ENCODE measurements around the gene SLC6A19.

SLC6A19 gene

GRCh38 chr5:1208743-1209488 lies 7.5 kb downstream of the SLC6A19 start:
- no peaks in the 10 kb centered on the region for H3K36me3 ChIP-seq (ENCODE audit: insufficient read depth, low read length)
- H3K9ac ChIP-seq (ENCODE audit: low read depth, low read length) = no peak overlapping the region
- H3K4me2 ChIP-seq (ENCODE audit: low read length) = no peak overlapping the region
- no peaks in the 10 kb centered on the region for H3K9me3 ChIP-seq (replicated peaks; ENCODE audit: low read length)
- no peak overlapping the region for H3K4me3 ChIP-seq (ENCODE audit: low read length)
- H3K27me3 ChIP-seq (ENCODE audit: control insufficient read depth, insufficient read depth, low read length) = peaks cover 24% of the 10 kb centered on the region
- no peaks in the 10 kb centered on the region for H3K4me1 ChIP-seq (ENCODE audit: control insufficient read depth, insufficient read depth, low read length)

- Histone ChIP-seq H3K27me3 (ENCODE audit: control insufficient read depth, insufficient read depth, low read length) (peaks cover 21% of the 10 kb centered on the region), H3K9me3 (replicated peaks; ENCODE audit: low read length) (no peaks in the 10 kb centered on the region), H3K4me1 (ENCODE audit: control insufficient read depth, insufficient read depth, low read length) (no peaks in the 10 kb centered on the region), H3K4me3 (ENCODE audit: low read length) (no peak overlapping the region), H3K9ac (ENCODE audit: low read depth, low read length) (no peak overlapping the region), H3K36me3 (ENCODE audit: insufficient read depth, low read length) (no peaks in the 10 kb centered on the region), H3K4me2 (ENCODE audit: low read length) (no peak overlapping the region)
Observed at GRCh38 chr5:1209489-1209852, 8.1 kb downstream of the SLC6A19 start.

GRCh38 chr5:1209896-1210776 lies 8.7 kb downstream of the SLC6A19 start:
- no peaks in the 10 kb centered on the region for H3K4me1 ChIP-seq (ENCODE audit: control insufficient read depth, insufficient read depth, low read length)
- no peak overlapping the region for H3K9ac ChIP-seq (ENCODE audit: low read depth, low read length)
- no peak overlapping the region for H3K4me2 ChIP-seq (ENCODE audit: low read length)
- no peaks in the 10 kb centered on the region for H3K36me3 ChIP-seq (ENCODE audit: insufficient read depth, low read length)
- no peak overlapping the region for H3K4me3 ChIP-seq (ENCODE audit: low read length)
- H3K27me3 ChIP-seq (ENCODE audit: control insufficient read depth, insufficient read depth, low read length) = peaks cover 17% of the 10 kb centered on the region
- H3K9me3 ChIP-seq (replicated peaks; ENCODE audit: low read length) = no peaks in the 10 kb centered on the region

DNA sequence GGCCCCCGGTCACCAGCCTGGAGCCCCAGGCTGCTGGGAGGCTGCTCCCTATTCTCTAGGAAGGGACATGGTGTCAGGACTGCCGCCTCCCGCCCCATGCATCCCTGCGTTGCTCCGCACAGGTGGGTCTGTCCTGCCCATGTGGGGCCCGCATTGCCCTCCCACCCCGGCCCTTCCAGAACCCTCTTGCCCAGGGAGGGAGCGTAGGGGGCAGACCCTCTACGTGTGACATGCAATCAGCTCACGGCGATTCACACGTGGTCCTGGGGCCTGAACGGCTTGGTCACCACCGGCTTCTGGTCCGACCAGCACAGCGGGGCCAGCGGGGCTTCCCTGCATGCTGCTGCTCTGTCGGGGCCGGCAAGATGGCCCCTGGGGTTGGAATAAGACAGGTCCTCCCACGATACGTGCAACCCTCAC lies 9.4 kb downstream of the SLC6A19 start:
- Histone ChIP-seq H3K27me3 (ENCODE audit: control insufficient read depth, insufficient read depth, low read length) (peaks cover 12% of the 10 kb centered on the region), H3K36me3 (ENCODE audit: insufficient read depth, low read length) (no peaks in the 10 kb centered on the region), H3K9me3 (replicated peaks; ENCODE audit: low read length) (peaks cover 2% of the 10 kb centered on the region), H3K4me3 (ENCODE audit: low read length) (no peak overlapping the region), H3K4me1 (ENCODE audit: control insufficient read depth, insufficient read depth, low read length) (no peaks in the 10 kb centered on the region), H3K9ac (ENCODE audit: low read depth, low read length) (no peak overlapping the region), H3K4me2 (ENCODE audit: low read length) (no peak overlapping the region)

DNA sequence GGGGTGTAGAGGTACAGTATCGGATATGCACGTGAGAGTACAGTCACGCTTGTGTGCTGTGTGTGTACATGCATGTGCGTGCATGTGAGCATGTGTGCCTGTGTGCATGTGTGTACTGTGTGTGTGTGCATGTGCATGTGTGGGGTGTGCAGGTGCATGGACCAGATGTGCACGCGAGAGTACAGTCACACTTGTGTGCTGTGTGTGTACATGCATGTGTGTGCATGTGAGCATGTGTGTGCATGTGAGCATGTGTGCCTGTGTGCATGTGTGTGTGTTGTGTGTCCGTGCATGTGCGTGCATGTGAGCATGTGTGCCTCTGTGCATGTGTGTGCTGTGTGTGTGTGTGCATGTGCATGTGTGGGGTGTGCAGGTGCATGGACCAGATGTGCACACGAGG lies 10.3 kb downstream of the SLC6A19 start:
- Histone ChIP-seq H3K4me3 (ENCODE audit: low read length) (no peak overlapping the region), H3K9me3 (replicated peaks; ENCODE audit: low read length) (peaks cover 4% of the 10 kb centered on the region), H3K4me1 (ENCODE audit: control insufficient read depth, insufficient read depth, low read length) (no peaks in the 10 kb centered on the region), H3K27me3 (ENCODE audit: control insufficient read depth, insufficient read depth, low read length) (peaks cover 6% of the 10 kb centered on the region), H3K36me3 (ENCODE audit: insufficient read depth, low read length) (no peaks in the 10 kb centered on the region), H3K9ac (ENCODE audit: low read depth, low read length) (no peak overlapping the region), H3K4me2 (ENCODE audit: low read length) (no peak overlapping the region)

DNA sequence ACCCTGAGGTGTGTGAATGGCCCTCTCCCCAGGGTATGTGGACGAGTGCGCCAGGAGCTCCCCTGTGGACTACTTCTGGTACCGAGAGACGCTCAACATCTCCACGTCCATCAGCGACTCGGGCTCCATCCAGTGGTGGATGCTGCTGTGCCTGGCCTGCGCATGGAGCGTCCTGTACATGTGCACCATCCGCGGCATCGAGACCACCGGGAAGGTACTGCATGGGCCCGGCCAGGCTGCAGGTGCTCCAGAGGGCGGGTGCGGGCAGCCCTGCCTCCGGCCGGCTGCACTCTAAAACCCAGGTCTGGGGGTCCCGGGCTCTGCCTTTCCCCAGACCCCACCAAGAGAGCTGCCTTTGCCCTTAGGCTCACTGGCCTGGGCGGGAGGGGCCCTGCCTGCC lies 10.9 kb downstream of the SLC6A19 start:
- Histone ChIP-seq H3K36me3 (ENCODE audit: insufficient read depth, low read length) (no peaks in the 10 kb centered on the region), H3K4me2 (ENCODE audit: low read length) (no peak overlapping the region), H3K27me3 (ENCODE audit: control insufficient read depth, insufficient read depth, low read length) (peaks cover 5% of the 10 kb centered on the region), H3K4me3 (ENCODE audit: low read length) (no peak overlapping the region), H3K9ac (ENCODE audit: low read depth, low read length) (no peak overlapping the region), H3K9me3 (replicated peaks; ENCODE audit: low read length) (peaks cover 4% of the 10 kb centered on the region), H3K4me1 (ENCODE audit: control insufficient read depth, insufficient read depth, low read length) (no peaks in the 10 kb centered on the region)

GRCh38 chr5:1212881-1213280 lies 11.5 kb downstream of the SLC6A19 start:
- H3K27me3 ChIP-seq (ENCODE audit: control insufficient read depth, insufficient read depth, low read length) = no peaks in the 10 kb centered on the region
- H3K4me2 ChIP-seq (ENCODE audit: low read length) = no peak overlapping the region
- no peak overlapping the region for H3K4me3 ChIP-seq (ENCODE audit: low read length)
- H3K4me1 ChIP-seq (ENCODE audit: control insufficient read depth, insufficient read depth, low read length) = no peaks in the 10 kb centered on the region
- no peaks in the 10 kb centered on the region for H3K36me3 ChIP-seq (ENCODE audit: insufficient read depth, low read length)
- H3K9me3 ChIP-seq (replicated peaks; ENCODE audit: low read length) = peaks cover 4% of the 10 kb centered on the region
- H3K9ac ChIP-seq (ENCODE audit: low read depth, low read length) = no peak overlapping the region

GRCh38 chr5:1213508-1214162 lies 12.2 kb downstream of the SLC6A19 start:
- no peaks in the 10 kb centered on the region for H3K4me1 ChIP-seq (ENCODE audit: control insufficient read depth, insufficient read depth, low read length)
- no peak overlapping the region for H3K9ac ChIP-seq (ENCODE audit: low read depth, low read length)
- H3K27me3 ChIP-seq (ENCODE audit: control insufficient read depth, insufficient read depth, low read length) = no peaks in the 10 kb centered on the region
- peaks cover 4% of the 10 kb centered on the region for H3K9me3 ChIP-seq (replicated peaks; ENCODE audit: low read length)
- H3K4me3 ChIP-seq (ENCODE audit: low read length) = no peak overlapping the region
- H3K4me2 ChIP-seq (ENCODE audit: low read length) = no peak overlapping the region
- no peaks in the 10 kb centered on the region for H3K36me3 ChIP-seq (ENCODE audit: insufficient read depth, low read length)

- H3K9ac ChIP-seq (ENCODE audit: low read depth, low read length) = no peak overlapping the region
- no peak overlapping the region for H3K4me3 ChIP-seq (ENCODE audit: low read length)
- no peaks in the 10 kb centered on the region for H3K36me3 ChIP-seq (ENCODE audit: insufficient read depth, low read length)
- H3K27me3 ChIP-seq (ENCODE audit: control insufficient read depth, insufficient read depth, low read length) = no peaks in the 10 kb centered on the region
- H3K9me3 ChIP-seq (replicated peaks; ENCODE audit: low read length) = peaks cover 4% of the 10 kb centered on the region
- H3K4me2 ChIP-seq (ENCODE audit: low read length) = no peak overlapping the region
- no peaks in the 10 kb centered on the region for H3K4me1 ChIP-seq (ENCODE audit: control insufficient read depth, insufficient read depth, low read length)
Observed at GRCh38 chr5:1214163-1214935, 13.0 kb downstream of the SLC6A19 start.

- Histone ChIP-seq H3K4me2 (ENCODE audit: low read length) (no peak overlapping the region), H3K27me3 (ENCODE audit: control insufficient read depth, insufficient read depth, low read length) (no peaks in the 10 kb centered on the region), H3K9ac (ENCODE audit: low read depth, low read length) (no peak overlapping the region), H3K4me3 (ENCODE audit: low read length) (no peak overlapping the region), H3K36me3 (ENCODE audit: insufficient read depth, low read length) (no peaks in the 10 kb centered on the region), H3K4me1 (ENCODE audit: control insufficient read depth, insufficient read depth, low read length) (no peaks in the 10 kb centered on the region), H3K9me3 (replicated peaks; ENCODE audit: low read length) (peaks cover 4% of the 10 kb centered on the region)
Observed at GRCh38 chr5:1214936-1215220, 13.5 kb downstream of the SLC6A19 start.

Data from skeletal muscle satellite cell (primary cell).